Measurements from ENCODE around the gene HELZ.

DNA sequence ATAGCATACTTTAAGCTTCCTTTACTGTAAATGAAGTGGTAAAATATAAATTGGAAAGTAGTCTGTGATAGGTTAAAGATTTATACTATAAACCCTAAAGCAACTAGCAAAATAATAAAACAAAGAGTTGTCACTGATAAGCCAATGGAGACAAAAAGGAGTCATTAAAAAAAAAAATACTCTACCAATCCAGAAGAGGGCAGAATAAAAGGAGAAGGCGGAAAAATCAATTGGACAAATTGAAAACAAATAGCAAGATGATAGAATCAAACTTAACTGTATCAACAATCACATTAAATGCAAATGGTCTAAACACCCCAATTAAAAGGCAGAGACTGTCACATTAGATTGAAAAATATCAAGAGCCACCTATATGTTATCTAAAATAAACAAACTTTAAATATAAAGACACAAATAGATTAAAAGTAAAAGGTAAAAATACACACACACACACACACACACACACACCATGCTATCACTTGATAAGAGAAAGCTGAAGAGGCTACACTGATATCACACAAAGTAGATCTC is 128.9 kb downstream of the HELZ start:
- TF ChIP-seq, protein P1, sequence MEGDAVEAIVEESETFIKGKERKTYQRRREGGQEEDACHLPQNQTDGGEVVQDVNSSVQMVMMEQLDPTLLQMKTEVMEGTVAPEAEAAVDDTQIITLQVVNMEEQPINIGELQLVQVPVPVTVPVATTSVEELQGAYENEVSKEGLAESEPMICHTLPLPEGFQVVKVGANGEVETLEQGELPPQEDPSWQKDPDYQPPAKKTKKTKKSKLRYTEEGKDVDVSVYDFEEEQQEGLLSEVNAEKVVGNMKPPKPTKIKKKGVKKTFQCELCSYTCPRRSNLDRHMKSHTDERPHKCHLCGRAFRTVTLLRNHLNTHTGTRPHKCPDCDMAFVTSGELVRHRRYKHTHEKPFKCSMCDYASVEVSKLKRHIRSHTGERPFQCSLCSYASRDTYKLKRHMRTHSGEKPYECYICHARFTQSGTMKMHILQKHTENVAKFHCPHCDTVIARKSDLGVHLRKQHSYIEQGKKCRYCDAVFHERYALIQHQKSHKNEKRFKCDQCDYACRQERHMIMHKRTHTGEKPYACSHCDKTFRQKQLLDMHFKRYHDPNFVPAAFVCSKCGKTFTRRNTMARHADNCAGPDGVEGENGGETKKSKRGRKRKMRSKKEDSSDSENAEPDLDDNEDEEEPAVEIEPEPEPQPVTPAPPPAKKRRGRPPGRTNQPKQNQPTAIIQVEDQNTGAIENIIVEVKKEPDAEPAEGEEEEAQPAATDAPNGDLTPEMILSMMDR (IDR thresholded peaks at IDR 0.05), result peak; percentile 32; the same call in 1 of the 2 replicates
- TF ChIP-seq, protein P2, sequence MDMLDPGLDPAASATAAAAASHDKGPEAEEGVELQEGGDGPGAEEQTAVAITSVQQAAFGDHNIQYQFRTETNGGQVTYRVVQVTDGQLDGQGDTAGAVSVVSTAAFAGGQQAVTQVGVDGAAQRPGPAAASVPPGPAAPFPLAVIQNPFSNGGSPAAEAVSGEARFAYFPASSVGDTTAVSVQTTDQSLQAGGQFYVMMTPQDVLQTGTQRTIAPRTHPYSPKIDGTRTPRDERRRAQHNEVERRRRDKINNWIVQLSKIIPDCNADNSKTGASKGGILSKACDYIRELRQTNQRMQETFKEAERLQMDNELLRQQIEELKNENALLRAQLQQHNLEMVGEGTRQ (IDR thresholded peaks at IDR 0.05; ENCODE audit: borderline replicate concordance, low read depth, low read length), result no peak
- TF ChIP-seq NRF1 (IDR thresholded peaks at IDR 0.05; ENCODE audit: low read depth, low read length), result no peak
- TF ChIP-seq, protein P3, sequence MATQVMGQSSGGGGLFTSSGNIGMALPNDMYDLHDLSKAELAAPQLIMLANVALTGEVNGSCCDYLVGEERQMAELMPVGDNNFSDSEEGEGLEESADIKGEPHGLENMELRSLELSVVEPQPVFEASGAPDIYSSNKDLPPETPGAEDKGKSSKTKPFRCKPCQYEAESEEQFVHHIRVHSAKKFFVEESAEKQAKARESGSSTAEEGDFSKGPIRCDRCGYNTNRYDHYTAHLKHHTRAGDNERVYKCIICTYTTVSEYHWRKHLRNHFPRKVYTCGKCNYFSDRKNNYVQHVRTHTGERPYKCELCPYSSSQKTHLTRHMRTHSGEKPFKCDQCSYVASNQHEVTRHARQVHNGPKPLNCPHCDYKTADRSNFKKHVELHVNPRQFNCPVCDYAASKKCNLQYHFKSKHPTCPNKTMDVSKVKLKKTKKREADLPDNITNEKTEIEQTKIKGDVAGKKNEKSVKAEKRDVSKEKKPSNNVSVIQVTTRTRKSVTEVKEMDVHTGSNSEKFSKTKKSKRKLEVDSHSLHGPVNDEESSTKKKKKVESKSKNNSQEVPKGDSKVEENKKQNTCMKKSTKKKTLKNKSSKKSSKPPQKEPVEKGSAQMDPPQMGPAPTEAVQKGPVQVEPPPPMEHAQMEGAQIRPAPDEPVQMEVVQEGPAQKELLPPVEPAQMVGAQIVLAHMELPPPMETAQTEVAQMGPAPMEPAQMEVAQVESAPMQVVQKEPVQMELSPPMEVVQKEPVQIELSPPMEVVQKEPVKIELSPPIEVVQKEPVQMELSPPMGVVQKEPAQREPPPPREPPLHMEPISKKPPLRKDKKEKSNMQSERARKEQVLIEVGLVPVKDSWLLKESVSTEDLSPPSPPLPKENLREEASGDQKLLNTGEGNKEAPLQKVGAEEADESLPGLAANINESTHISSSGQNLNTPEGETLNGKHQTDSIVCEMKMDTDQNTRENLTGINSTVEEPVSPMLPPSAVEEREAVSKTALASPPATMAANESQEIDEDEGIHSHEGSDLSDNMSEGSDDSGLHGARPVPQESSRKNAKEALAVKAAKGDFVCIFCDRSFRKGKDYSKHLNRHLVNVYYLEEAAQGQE (IDR thresholded peaks at IDR 0.05; ENCODE audit: low read depth, low read length), result no peak
- no peak for TF ChIP-seq CHD2 (IDR thresholded peaks at IDR 0.05; ENCODE audit: low read length, partially characterized antibody)
- no peak for TF ChIP-seq FOXM1 (IDR thresholded peaks at IDR 0.05; ENCODE audit: low read depth)
- no peak for TF ChIP-seq RAD21 (IDR thresholded peaks at IDR 0.05; ENCODE audit: low read length)
- TF ChIP-seq TEAD4 (IDR thresholded peaks at IDR 0.05; ENCODE audit: borderline replicate concordance, insufficient read depth), result no peak
- TF ChIP-seq EZH2phosphoT487 (IDR thresholded peaks at IDR 0.05; ENCODE audit: borderline replicate concordance, low read depth), result no peak
